AG04449 (cell line): ENCODE results near the gene SCTR.

Experiments used
- CTCF ChIA-PET: fragments of 350-600 bp; formaldehyde crosslinking; extraction: SDS; loops from one replicate; lab custom pipeline; 2021; ENCODE audit warnings: antibody characterized with exemption; lab: Yijun Ruan, JAX
- POLR2A ChIA-PET: fragments of 400-600, 350-600 bp; formaldehyde crosslinking; extraction: SDS; loops from one replicate; lab custom pipeline; 2020; ENCODE audit warnings: antibody characterized with exemption, inconsistent platforms; lab: Yijun Ruan, JAX
- DNase-seq: peaks from one replicate; pipeline ENCODE4 v3.0.0-alpha.2; 2010; ENCODE audit warnings: low read depth, low spot score
- H3K4me3 ChIP-seq: 2 replicates; pipeline ENCODE4 v1.5.1; 2011; ENCODE audit warnings: low read depth, mild to moderate bottlenecking, control low read depth, low read length
- TF ChIP-seq, protein P1 (sequence below): IDR thresholded peaks from one replicate; pipeline ENCODE4 v1.5.1; 2011; ENCODE audit warnings: mild to moderate bottlenecking, moderate library complexity, low read length, control low read depth, inconsistent platforms; ENCODE audit not compliant: insufficient read depth; ENCODE audit errors: missing control alignments

SCTR gene

DNA sequence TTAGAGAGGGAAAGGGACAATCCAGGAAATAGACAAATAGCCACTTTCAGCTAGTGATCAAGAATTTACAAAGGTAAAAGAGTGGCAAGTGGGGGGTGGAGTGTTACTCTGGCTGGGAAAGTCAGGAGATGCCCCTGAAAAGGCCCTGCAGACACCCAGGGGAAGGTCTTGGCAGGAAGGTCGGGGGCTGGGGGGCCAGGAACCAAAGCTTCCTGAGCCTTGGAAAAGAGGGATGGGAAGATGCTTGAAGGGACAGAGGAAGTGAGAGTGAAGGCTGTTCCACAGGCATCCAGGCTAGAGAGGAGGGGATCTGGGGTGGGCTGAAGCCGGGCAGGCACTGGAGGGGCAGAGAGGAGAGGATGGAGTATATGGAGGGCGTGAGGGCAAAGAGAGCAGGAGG, 96.5 kb downstream of the SCTR start:
- no peak for DNase-seq
- CTCF ChIA-PET, result no interaction called here
- no peak overlapping the region for H3K4me3 ChIP-seq
- TF ChIP-seq, protein P1, sequence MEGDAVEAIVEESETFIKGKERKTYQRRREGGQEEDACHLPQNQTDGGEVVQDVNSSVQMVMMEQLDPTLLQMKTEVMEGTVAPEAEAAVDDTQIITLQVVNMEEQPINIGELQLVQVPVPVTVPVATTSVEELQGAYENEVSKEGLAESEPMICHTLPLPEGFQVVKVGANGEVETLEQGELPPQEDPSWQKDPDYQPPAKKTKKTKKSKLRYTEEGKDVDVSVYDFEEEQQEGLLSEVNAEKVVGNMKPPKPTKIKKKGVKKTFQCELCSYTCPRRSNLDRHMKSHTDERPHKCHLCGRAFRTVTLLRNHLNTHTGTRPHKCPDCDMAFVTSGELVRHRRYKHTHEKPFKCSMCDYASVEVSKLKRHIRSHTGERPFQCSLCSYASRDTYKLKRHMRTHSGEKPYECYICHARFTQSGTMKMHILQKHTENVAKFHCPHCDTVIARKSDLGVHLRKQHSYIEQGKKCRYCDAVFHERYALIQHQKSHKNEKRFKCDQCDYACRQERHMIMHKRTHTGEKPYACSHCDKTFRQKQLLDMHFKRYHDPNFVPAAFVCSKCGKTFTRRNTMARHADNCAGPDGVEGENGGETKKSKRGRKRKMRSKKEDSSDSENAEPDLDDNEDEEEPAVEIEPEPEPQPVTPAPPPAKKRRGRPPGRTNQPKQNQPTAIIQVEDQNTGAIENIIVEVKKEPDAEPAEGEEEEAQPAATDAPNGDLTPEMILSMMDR, result no peak
- POLR2A ChIA-PET, result no interaction called here

DNA sequence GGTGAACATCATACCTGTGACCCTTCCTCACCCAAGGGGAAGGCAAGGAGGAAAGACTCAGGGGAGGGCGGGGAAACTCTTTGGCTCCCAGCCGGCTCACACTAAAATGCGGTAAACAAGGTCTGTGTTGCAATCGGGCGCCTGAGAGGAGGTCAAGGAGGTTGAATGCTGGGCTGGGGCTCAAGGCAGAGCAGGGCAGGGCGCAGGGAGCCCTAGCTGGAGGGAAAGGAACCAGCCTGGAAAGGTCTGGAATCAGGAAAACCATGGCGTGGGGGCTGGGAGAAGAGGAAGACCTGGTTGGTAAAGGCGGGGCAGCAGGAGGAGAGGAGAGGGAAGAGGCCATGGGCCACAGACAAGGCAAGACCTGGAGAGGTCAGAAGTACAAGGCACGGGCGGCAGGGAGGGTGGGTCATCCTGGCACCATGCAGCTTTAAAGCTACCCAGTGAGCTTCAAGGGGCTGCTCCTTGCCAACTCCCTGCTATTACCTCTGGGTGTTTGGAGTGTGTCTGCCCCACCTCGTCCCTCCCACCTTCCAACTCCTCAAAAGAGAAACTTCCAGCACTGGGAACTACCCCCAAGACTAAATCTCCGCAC, 97.4 kb downstream of the SCTR start:
- no peak for DNase-seq
- no peak overlapping the region for H3K4me3 ChIP-seq
- TF ChIP-seq, protein P1, result no peak
- CTCF ChIA-PET, result no interaction called here
- POLR2A ChIA-PET, result no interaction called here

DNA sequence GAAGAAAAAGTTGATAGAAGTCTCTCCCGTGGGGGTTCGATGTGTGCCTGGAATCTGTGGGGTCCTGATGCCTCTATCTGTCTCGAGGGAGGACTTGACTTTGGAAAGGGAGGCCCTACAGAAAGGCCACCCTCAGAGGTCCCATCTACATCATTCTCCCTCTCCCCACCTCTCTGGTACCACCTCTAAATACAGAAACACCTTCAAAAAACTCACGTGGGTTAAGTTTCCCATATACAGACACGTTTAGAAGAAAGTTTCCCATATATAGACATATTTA, 97.9 kb downstream of the SCTR start:
- POLR2A ChIA-PET, result no interaction called here
- CTCF ChIA-PET, result no interaction called here
- TF ChIP-seq, protein P1, result no peak
- no peak overlapping the region for H3K4me3 ChIP-seq
- DNase-seq, result no peak

DNA sequence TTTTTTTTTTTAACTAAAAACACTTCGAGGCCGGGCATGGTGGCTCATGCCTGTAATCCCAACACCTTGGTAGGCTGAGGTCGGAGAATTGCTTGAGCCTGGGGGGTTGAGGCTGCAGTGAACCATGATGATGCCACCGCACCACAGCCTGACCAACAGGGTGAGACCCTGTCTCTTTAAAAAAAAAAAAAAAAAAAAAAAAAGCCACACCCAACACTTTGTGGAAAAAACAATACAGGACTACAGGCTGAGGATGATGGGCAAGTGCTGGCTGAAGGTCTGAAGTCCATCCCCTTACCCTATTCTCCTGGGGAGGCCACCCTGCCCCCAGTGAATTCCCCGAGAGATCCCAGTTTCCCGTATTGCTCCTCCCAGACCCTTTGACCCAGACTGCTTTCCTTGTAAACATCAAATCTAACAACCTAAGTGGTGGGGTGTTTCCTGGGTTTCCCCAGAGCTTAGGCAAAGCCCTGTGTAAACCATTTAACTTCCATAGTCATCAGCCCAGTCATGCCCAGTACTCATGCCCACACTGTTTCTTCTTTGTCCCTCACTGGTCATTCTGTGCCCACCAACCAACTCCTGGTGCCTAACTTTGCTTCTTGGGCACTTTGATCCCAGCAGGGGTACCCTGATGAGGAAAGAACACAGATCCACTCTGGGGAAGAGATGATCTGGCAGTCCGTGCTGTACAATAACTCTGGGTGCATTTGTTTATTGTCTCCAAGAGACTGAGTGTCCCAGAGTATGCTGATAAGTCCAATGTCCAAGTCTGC, 98.5 kb downstream of the SCTR start:
- no peak for DNase-seq
- CTCF ChIA-PET, result no interaction called here
- H3K4me3 ChIP-seq, result no peak overlapping the region
- TF ChIP-seq, protein P1, result no peak
- POLR2A ChIA-PET, result no interaction called here

DNA sequence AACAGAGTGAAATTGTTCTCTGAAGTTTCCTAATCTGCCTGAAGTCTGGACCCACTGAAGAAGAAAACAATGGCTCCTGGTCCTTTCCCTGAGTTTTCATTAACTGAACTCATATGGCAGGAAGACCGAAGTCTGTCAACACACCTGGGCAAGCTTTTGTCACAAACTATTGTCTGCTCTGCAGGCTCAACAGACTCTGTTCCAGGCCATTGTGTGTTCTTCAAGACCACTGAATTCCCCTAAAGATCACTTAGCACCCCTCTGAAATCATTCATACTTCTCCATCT, 99.2 kb downstream of the SCTR start:
- H3K4me3 ChIP-seq, result no peak overlapping the region
- no peak for DNase-seq
- CTCF ChIA-PET, result no interaction called here
- POLR2A ChIA-PET, result no interaction called here
- TF ChIP-seq, protein P1, result no peak

DNA sequence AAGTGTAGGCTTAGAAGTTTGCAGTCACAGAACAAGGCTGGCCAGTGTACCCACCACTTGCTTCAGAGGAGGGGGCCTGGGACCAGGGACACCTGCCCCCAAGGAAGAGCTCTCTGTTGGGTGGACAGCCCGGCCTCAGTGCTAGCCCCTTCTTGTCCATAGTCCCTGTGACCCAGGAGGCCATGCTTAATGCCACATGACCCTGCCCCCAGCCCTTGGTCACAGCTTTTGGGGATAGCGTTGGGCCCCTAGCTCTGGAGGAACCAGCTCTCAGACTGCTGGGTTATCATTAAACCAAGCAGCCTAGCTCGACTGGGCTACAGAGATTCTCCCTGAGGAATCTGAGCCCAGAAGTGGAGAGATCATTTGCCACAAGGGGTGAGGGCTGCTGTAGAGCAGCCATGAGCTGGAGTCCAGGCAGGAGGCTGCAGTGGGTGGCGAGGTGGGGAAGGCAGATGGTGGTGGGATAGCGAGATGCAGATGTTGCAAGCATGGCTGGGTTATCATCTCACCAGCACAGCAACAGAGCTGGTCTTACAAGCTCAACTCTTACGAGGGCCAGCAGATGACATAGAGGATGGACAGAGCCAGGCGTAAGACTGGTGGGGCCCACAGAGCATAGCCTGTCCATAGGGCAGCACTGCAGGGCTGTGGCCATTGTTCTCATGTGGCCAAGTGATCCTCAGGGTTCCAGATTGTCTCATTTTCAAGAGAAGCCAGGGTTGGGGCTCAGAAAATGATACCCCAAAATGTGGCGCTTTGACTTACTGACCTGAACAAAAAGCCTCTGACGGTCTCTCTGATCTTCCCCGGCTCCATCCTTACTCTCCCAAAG, 99.8 kb downstream of the SCTR start:
- ChIA-PET CTCF (no interaction called here), POLR2A (no interaction called here)
- TF ChIP-seq, protein P1, result no peak
- H3K4me3 ChIP-seq, result no peak overlapping the region
- no peak for DNase-seq
